K562 (cell line): Measurements from ENCODE around the gene SFT2D2. TPM values are rescaled to one million over a fixed set of nuclear protein-coding genes. Genes with fewer than 3 reads are reported as not detected.

Experiments used
- ATAC-seq: fragments of 200-7000 bp; cut with Tn5 transposase; 3 replicates; pipeline ENCODE4 v1.9.1; 2020; ENCODE audit warnings: moderate library complexity
- BruUV-seq: library from RNA; stranded (reverse); fragments of 400-500 nt; replicated peaks from 2 replicates; lab custom pipeline; 2021; lab: Mats Ljungman, UMichigan
- CTCF ChIA-PET: fragments of 300-600 bp; formaldehyde crosslinking; extraction: SDS; loops from one replicate; lab custom pipeline; 2021; ENCODE audit warnings: low intra/inter-chr PET ratio; lab: Yijun Ruan, JAX
- POLR2A ChIA-PET: fragments of 300-600, 350-650 bp; sonication (Branson Sonifier 250); formaldehyde crosslinking; extraction: SDS; loops from one replicate; lab custom pipeline; 2021; ENCODE audit warnings: antibody characterized with exemption, inconsistent platforms; lab: Yijun Ruan, JAX
- DNase-seq, 4 experiments: peaks; one replicate each; pipeline versions ENCODE4 v3.0.0 to v3.0.0-alpha.2; 2011 to 2018; ENCODE audit warnings: low spot score in 3 of 4, mixed read lengths in 3 of 4; ENCODE audit errors: extremely low read depth in 1 of 4
- FAIRE-seq: peaks from 2 replicates; lab custom pipeline; 2011; peaks lifted over from hg19 to GRCh38; lab: Jason Lieb, UNC
- H2AFZ ChIP-seq: 2 replicates; pipeline ENCODE4 v1.6.0; 2011; ENCODE audit warnings: low read depth, low read length, control low read depth, inconsistent platforms
- H3K27ac ChIP-seq: fragments of 200-600 bp; 3 replicates; pipeline ENCODE4 v1.8.0; 2011; ENCODE audit warnings: low read depth, mild to moderate bottlenecking, control low read depth, inconsistent platforms, low read length, moderate library complexity, mixed read lengths; ENCODE audit errors: extremely low read depth
- H3K27me3 ChIP-seq, 2 experiments: fragments of 300-600 bp in 1 of 2; 2 replicates in 1 of 2; 3 replicates in 1 of 2; pipeline versions ENCODE4 v1.6.0 to v1.8.0; 2011; ENCODE audit warnings: inconsistent platforms in 2 of 2, low read length in 2 of 2, mild to moderate bottlenecking in 1 of 2, mixed read lengths in 1 of 2, moderate library complexity in 1 of 2; ENCODE audit not compliant: control insufficient read depth in 2 of 2, insufficient read depth in 2 of 2
- H3K36me3 ChIP-seq: fragments of 300-600 bp; 3 replicates; pipeline ENCODE4 v1.8.0; 2011; ENCODE audit warnings: mild to moderate bottlenecking, low read length, inconsistent platforms; ENCODE audit not compliant: control insufficient read depth, insufficient read depth
- H3K4me1 ChIP-seq, 2 experiments: fragments of 200-600 bp in 1 of 2; replicated peaks in 1 of 2; 2 replicates in 1 of 2; 3 replicates in 1 of 2; pipeline versions ENCODE4 v1.5.1 to v1.8.0; 2011; ENCODE audit warnings: inconsistent platforms in 2 of 2, low read length in 2 of 2, mild to moderate bottlenecking in 1 of 2, mixed read lengths in 1 of 2, moderate library complexity in 1 of 2; ENCODE audit not compliant: control insufficient read depth in 2 of 2, insufficient read depth in 2 of 2
- H3K4me2 ChIP-seq: 2 replicates; pipeline ENCODE4 v1.6.1; 2011; ENCODE audit warnings: low read length, control low read depth, inconsistent platforms, mixed read lengths; ENCODE audit not compliant: insufficient read depth
- H3K4me3 ChIP-seq: fragments of 200-600 bp; sonication (generic), shearing (Covaris generic); 2 replicates; pipeline ENCODE4 v1.5.1; 2016; ENCODE audit warnings: control low read depth, inconsistent platforms
- H3K79me2 ChIP-seq: fragments of 200-600 bp; 3 replicates; pipeline ENCODE4 v1.8.0; 2011; ENCODE audit warnings: low read length, inconsistent platforms; ENCODE audit not compliant: control insufficient read depth, insufficient read depth
- H3K9ac ChIP-seq, 2 experiments: 2 replicates each; pipeline versions ENCODE4 v1.6.0 to v1.6.1; 2011; ENCODE audit warnings: low read depth in 2 of 2, low read length in 2 of 2, control low read depth in 1 of 2, inconsistent platforms in 1 of 2, mild to moderate bottlenecking in 1 of 2, mixed read lengths in 1 of 2; ENCODE audit not compliant: insufficient read depth in 1 of 2
- H3K9me1 ChIP-seq: one replicate; pipeline ENCODE4 v1.6.0; 2011; ENCODE audit warnings: inconsistent platforms, mild to moderate bottlenecking, low read length, moderate library complexity; ENCODE audit not compliant: control insufficient read depth, insufficient read depth
- H3K9me3 ChIP-seq: replicated peaks from 2 replicates; pipeline ENCODE4 v1.5.1; 2011; ENCODE audit warnings: low read depth, low read length, inconsistent platforms; ENCODE audit not compliant: control insufficient read depth, insufficient read depth
- H4K20me1 ChIP-seq: replicated peaks from 2 replicates; pipeline ENCODE4 v1.6.1; 2011; ENCODE audit warnings: low read length, inconsistent platforms, mixed read lengths; ENCODE audit not compliant: control insufficient read depth, insufficient read depth
- ARNT ChIP-seq, 2 experiments: fragments of 450-650 bp; IDR thresholded peaks; 2 replicates each; pipeline ENCODE4 v1.6.1; 2016; ENCODE audit warnings: mild to moderate bottlenecking in 1 of 2
- BMI1 ChIP-seq: fragments of 150-350 bp; IDR thresholded peaks from 2 replicates; pipeline ENCODE4 v1.6.1; 2014; ENCODE audit warnings: low read length
- CHCHD3 ChIP-seq: fragments of 250-450 bp; sonication (Bioruptor Pico); IDR thresholded peaks from 2 replicates; pipeline ENCODE4 v2.1.2; 2022; ENCODE audit warnings: mild to moderate bottlenecking
- CREB1 ChIP-seq, 2 experiments: sonication (generic) in 1 of 2; formaldehyde crosslinking in 1 of 2; IDR thresholded peaks; 2 replicates each; pipeline versions ENCODE4 v1.6.1 to v1.8.0; 2012 to 2022; ENCODE audit warnings: inconsistent platforms in 1 of 2, mild to moderate bottlenecking in 1 of 2, missing genetic modification reagents in 1 of 2, moderate library complexity in 1 of 2
- EP400 ChIP-seq: fragments of 450-650 bp; IDR thresholded peaks from 2 replicates; pipeline ENCODE4 v1.6.1; 2017; ENCODE audit warnings: antibody characterized with exemption, mild to moderate bottlenecking, moderate library complexity
- ESRRA ChIP-seq: fragments of 450-650 bp; IDR thresholded peaks from 2 replicates; pipeline ENCODE4 v1.6.1; 2014; ENCODE audit warnings: low read depth, mild to moderate bottlenecking, moderate library complexity, borderline replicate concordance
- FOXA3 ChIP-seq, 2 experiments: fragments of 450-650 bp in 1 of 2; sonication (generic) in 1 of 2; formaldehyde crosslinking; IDR thresholded peaks in 1 of 2; conservative IDR thresholded peaks in 1 of 2; 2 replicates each; pipeline versions ENCODE4 v1.4.0 to v1.8.0; 2020 to 2022; ENCODE audit warnings: mild to moderate bottlenecking in 2 of 2, missing genetic modification reagents in 1 of 2
- GTF2E2 ChIP-seq: fragments of 200-800 bp; sonication (Bioruptor generic); IDR thresholded peaks from 2 replicates; pipeline ENCODE4 v1.6.1; 2016; ENCODE audit warnings: missing genetic modification characterization, missing compliant biosample characterization
- HNRNPH1 ChIP-seq: fragments of 200-400 bp; formaldehyde crosslinking; optimal IDR thresholded peaks from 2 replicates; pipeline ENCODE3; 2017; ENCODE audit warnings: low read depth, mild to moderate bottlenecking, low read length, moderate library complexity
- LARP7 ChIP-seq: fragments of 450-650 bp; IDR thresholded peaks from 2 replicates; pipeline ENCODE4 v1.6.1; 2016
- MAZ ChIP-seq, 2 experiments: fragments of 450-650 bp in 1 of 2; sonication (generic) in 1 of 2; formaldehyde crosslinking; IDR thresholded peaks in 1 of 2; conservative IDR thresholded peaks in 1 of 2; 2 replicates each; pipeline versions ENCODE4 v1.4.0 to v1.5.0; 2020; ENCODE audit warnings: mild to moderate bottlenecking in 1 of 2, missing genetic modification reagents in 1 of 2
- NCOR1 ChIP-seq: fragments of 450-650 bp; IDR thresholded peaks from 2 replicates; pipeline ENCODE4 v1.6.1; 2016; ENCODE audit warnings: mild to moderate bottlenecking, moderate library complexity
- PHB ChIP-seq: fragments of 250-450 bp; sonication (Bioruptor Pico); IDR thresholded peaks from 2 replicates; pipeline ENCODE4 v1.5.0; 2021
- RCOR1 ChIP-seq, 2 experiments: IDR thresholded peaks; 2 replicates each; pipeline ENCODE4 v1.6.1; 2012; ENCODE audit warnings: low read depth in 2 of 2, low read length in 2 of 2, borderline replicate concordance in 1 of 2, improper control_type of control experiment in 1 of 2
- SMARCA4 ChIP-seq: fragments of 450-650 bp; IDR thresholded peaks from 2 replicates; pipeline ENCODE4 v1.6.1; 2016
- SUPT5H ChIP-seq: fragments of 450-650 bp; IDR thresholded peaks from 2 replicates; pipeline ENCODE4 v1.6.1; 2016
- TAL1 ChIP-seq: fragments of 450-650 bp; IDR thresholded peaks from 2 replicates; pipeline ENCODE4 v1.6.1; 2016; ENCODE audit warnings: mild to moderate bottlenecking
- ZFP36 ChIP-seq: fragments of 150-350 bp; IDR thresholded peaks from 2 replicates; pipeline ENCODE4 v1.6.1; 2018; ENCODE audit warnings: low read length, low read depth; ENCODE audit not compliant: partially characterized antibody
- ZKSCAN3 ChIP-seq: fragments of 250-450 bp; sonication (Bioruptor Pico); IDR thresholded peaks from 2 replicates; pipeline ENCODE4 v1.4.0; 2020
- ZNF717 ChIP-seq: fragments of 250-450 bp; sonication (Bioruptor Pico); IDR thresholded peaks from 2 replicates; pipeline ENCODE4 v1.5.0; 2021
- WGBS: fragments of 100-300 bp; shearing (Covaris generic); methylation state at CpG from one replicate; pipeline ENCODE4 v1.1.6; 2016; ENCODE audit warnings: low coverage, mixed read lengths; ENCODE audit not compliant: insufficient coverage; ENCODE audit errors: missing lambda C conversion rate; 5-methylcytosine and 5-hydroxymethylcytosine counted together
- in situ Hi-C: fragments of 300-500 bp; cut with MboI; formaldehyde crosslinking; loops from 4 replicates; pipeline ENCODE4 v1.15.0; 2018; ENCODE audit warnings: inconsistent platforms, mixed read lengths
- intact Hi-C: fragments of 100-400 bp; cut with micrococcal nuclease; formaldehyde crosslinking; loops from 2 replicates; pipeline ENCODE4 v1.14.2; 2022
- polyA plus RNA-seq, 8 experiments: library from polyadenylated mRNA; depleted of rRNA in 4 of 8; stranded (reverse) in 5 of 8; unstranded in 3 of 8; fragments of >200 nt; fragmentation: Nextera tagmentation in 2 of 8; fragmentation: Illumina TruSeq in 1 of 8; extraction: Ambion mirVana in 2 of 8; extraction: Trizol in 1 of 8; gene quantifications; 2 replicates each; pipeline versions ENCODE4 v1.2.1 to v1.2.3, GENCODE V29; 2011 to 2014; ENCODE audit warnings: inconsistent platforms in 1 of 8, missing spikeins in 1 of 8
- total RNA-seq, 7 experiments: library from RNA; depleted of rRNA in 6 of 7; stranded (reverse); fragments of >200 nt in 6 of 7; fragmentation: Illumina TruSeq in 2 of 7; extraction: Trizol in 2 of 7; gene quantifications; 2 replicates each; pipeline versions ENCODE4 v1.2.1 to v1.2.3, GENCODE V29; 2011 to 2021; ENCODE audit warnings: low replicate concordance in 1 of 7
- TF ChIP-seq, protein P1 (sequence below): sonication (generic); formaldehyde crosslinking; IDR thresholded peaks from 2 replicates; pipeline ENCODE4 v1.8.1; 2022; ENCODE audit warnings: missing genetic modification reagents
- TF ChIP-seq, protein P2 (sequence below), 2 experiments: IDR thresholded peaks; 2 replicates each; pipeline ENCODE4 v1.6.1; 2011; ENCODE audit warnings: borderline replicate concordance in 1 of 2, control low read depth in 1 of 2, low read depth in 1 of 2, low read length in 1 of 2, mild to moderate bottlenecking in 1 of 2, mixed read lengths in 1 of 2, moderate library complexity in 1 of 2; ENCODE audit not compliant: insufficient read depth in 1 of 2, insufficient read length in 1 of 2, poor library complexity in 1 of 2, severe bottlenecking in 1 of 2; ENCODE audit errors: extremely low read depth in 1 of 2

SFT2D2 gene
- total and polyA plus RNA-seq, 9 of the 15 experiments (the other 6 are each of a cell fraction or from before 2014, with no cell fraction given), result 3.4 to 50.1 (median 21.6) TPM

GRCh38 chr1:168260393-168260792 lies 34.6 kb downstream of the SFT2D2 start (continued):
- TF ChIP-seq, protein P1, sequence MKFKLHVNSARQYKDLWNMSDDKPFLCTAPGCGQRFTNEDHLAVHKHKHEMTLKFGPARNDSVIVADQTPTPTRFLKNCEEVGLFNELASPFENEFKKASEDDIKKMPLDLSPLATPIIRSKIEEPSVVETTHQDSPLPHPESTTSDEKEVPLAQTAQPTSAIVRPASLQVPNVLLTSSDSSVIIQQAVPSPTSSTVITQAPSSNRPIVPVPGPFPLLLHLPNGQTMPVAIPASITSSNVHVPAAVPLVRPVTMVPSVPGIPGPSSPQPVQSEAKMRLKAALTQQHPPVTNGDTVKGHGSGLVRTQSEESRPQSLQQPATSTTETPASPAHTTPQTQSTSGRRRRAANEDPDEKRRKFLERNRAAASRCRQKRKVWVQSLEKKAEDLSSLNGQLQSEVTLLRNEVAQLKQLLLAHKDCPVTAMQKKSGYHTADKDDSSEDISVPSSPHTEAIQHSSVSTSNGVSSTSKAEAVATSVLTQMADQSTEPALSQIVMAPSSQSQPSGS (CRISPR knock-in tag), result no peak
- TF ChIP-seq SUPT5H (no peak), ARNT (IDR thresholded peaks at IDR 0.05) (no peak), ESRRA (no peak), ZKSCAN3 (CRISPR knock-in tag) (no peak), PHB (CRISPR knock-in tag) (no peak)

DNA sequence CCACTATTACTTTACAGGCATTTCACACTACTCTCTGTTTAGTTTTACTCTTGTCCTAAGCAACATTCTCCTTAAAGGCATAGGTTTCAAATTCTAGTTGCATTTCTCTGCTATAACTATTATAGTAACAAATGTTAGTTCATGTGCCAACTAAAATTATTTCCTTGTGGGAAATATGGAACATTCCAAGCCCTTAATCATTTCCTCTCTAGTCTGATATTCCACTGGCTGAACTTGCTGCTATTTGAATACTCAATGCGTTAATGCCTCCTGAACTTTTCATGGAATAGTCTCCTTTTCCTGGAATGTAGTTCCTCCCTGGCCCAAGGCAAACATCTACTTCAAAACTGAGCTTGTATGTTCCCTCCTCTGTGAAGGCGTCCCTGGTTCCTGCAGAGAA lies 35.6 kb downstream of the SFT2D2 start:
- H3K4me3 ChIP-seq, result no peak overlapping the region
- BruUV-seq, result no TSS peak
- H4K20me1 ChIP-seq, result no peaks in the 10 kb centered on the region
- no peaks in the 10 kb centered on the region for H3K79me2 ChIP-seq
- H3K27ac ChIP-seq, result no peak overlapping the region
- ATAC-seq (no peak), FAIRE-seq (no peak), DNase-seq (no peak)
- CTCF ChIA-PET, result no interaction called here
- H3K4me2 ChIP-seq, result no peak overlapping the region
- no peaks in the 10 kb centered on the region for H3K9me3 ChIP-seq
- no peaks in the 10 kb centered on the region; the same call in 2 of the 3 replicates for H3K36me3 ChIP-seq
- no peaks in the 10 kb centered on the region for H3K4me1 ChIP-seq
- WGBS, result 26% methylated on average over 2 of the region's 2 CpGs
- H3K27me3 ChIP-seq, result no peaks in the 10 kb centered on the region
- no peak overlapping the region for H3K9ac ChIP-seq
- POLR2A ChIA-PET, result interaction anchor here (0.6 to 2.2 kb wide), 3 partner anchors 19 to 26 kb away, joined by 3 to 8 read pairs (median 3); no protein-coding TSS in a partner anchor
- intact Hi-C loops, result no loop called here
- TF ChIP-seq SMARCA4 (no peak), HNRNPH1 (no peak), TAL1 (no peak), RCOR1 (IDR thresholded peaks at IDR 0.05; ENCODE audit: borderline replicate concordance in 1 of 2, low read depth in 2 of 2, low read length in 2 of 2) (no peak), ZNF717 (no peak), GTF2E2 (tag) (no peak), CHCHD3 (CRISPR knock-in tag) (no peak), LARP7 (no peak), ZFP36 (no peak), CREB1 (IDR thresholded peaks at IDR 0.05) (no peak), CREB1 (CRISPR knock-in tag; IDR thresholded peaks at IDR 0.05) (no peak), EP400 (no peak), FOXA3 (CRISPR knock-in tag; conservative IDR thresholded peaks at IDR 0.05 in 1 of 2, IDR thresholded peaks at IDR 0.05 in 1 of 2) (no peak), MAZ (CRISPR knock-in tag; conservative IDR thresholded peaks at IDR 0.05 in 1 of 2, IDR thresholded peaks at IDR 0.05 in 1 of 2) (no peak), BMI1 (no peak), NCOR1 (no peak)
- TF ChIP-seq, protein P2, sequence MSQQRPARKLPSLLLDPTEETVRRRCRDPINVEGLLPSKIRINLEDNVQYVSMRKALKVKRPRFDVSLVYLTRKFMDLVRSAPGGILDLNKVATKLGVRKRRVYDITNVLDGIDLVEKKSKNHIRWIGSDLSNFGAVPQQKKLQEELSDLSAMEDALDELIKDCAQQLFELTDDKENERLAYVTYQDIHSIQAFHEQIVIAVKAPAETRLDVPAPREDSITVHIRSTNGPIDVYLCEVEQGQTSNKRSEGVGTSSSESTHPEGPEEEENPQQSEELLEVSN (IDR thresholded peaks at IDR 0.05; ENCODE audit: borderline replicate concordance in 1 of 2, extremely low read depth in 1 of 2, insufficient read depth in 1 of 2, insufficient read length in 1 of 2, low read depth in 1 of 2, low read length in 1 of 2, poor library complexity in 1 of 2, severe bottlenecking in 1 of 2), result no peak
- TF ChIP-seq, all 486 proteins: peak for 0
- Histone ChIP-seq H2AFZ (no peak overlapping the region), H3K9me1 (no peaks in the 10 kb centered on the region)
- in situ Hi-C loops, result no loop called here
